Activated CD4-positive, alpha-beta T cell treated with anti-CD3 and anti-CD28 coated beads for 4 hours (primary cell): ENCODE data around the gene RGS6.

Experiments used
- DNase-seq, 2 donors: peaks; one replicate each; pipeline ENCODE4 v3.0.0-alpha.2; 2020

Gene RGS6

DNA sequence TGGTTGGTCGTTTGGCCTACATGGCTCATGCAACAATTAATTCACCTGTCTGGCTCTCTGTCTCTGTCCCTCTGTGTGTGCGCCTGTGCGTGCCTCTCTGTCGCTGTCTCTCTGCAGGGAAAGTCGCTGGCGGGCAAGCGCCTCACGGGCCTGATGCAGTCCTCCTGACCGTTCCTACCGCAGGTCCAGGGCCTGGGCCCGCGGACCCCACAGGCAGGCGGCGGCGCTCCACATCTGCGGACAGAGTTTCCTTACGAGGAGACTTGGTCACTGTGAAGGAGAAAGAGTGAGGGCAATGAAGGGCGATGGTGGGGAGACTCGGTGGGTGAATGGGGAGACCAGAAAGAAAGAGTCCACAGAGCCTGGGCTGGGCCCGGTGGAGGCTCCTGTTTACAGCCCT is 630.1 kb downstream of the RGS6 start:
- DNase-seq = no peak

- DNase-seq = no peak
These were observed 631.4 kb downstream of the RGS6 start for GRCh38 chr14:72563676-72564075.

DNA sequence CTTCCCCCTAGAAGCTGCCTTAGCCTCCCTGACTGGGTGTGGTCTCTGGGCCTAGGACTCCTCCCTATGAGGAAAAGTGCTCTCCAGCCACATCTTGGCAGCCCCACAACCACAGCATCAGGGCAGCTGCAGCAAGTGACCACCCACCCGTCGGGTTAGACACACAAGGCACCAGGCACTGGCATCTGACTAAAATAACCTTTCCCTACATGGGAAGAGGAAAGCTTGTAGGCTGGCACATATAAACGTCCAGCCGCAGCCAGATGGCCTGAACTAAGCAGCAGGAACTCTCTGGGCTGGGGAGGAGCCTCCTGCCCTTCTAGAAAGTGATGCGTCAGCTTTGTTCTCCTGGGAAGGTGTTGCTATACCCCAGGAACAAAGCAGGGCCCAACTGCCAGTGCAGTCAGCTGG is 632.9 kb downstream of the RGS6 start:
- DNase-seq = no peak

DNA sequence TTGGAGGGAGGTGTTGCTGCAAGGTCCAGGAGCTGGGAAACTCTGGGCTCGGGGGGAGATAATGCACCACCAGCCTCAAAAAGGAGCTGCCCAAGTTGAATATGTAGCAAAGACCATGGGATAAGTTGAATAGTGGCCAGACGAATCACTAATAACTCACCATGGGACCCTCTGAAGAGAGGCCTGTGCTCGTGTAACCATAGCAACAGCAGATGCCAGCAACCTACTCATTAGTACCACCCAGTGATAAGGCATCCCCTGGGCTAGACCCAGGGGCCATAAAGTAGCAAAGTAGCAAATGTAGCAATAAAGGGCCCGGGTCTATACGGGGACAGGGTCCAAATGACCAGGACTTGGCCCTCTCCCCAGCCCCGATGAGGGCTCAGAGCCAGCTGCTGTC is 633.7 kb downstream of the RGS6 start:
- DNase-seq = no peak

- DNase-seq = no peak
These were observed 635.0 kb downstream of the RGS6 start for GRCh38 chr14:72567226-72567625.

DNA sequence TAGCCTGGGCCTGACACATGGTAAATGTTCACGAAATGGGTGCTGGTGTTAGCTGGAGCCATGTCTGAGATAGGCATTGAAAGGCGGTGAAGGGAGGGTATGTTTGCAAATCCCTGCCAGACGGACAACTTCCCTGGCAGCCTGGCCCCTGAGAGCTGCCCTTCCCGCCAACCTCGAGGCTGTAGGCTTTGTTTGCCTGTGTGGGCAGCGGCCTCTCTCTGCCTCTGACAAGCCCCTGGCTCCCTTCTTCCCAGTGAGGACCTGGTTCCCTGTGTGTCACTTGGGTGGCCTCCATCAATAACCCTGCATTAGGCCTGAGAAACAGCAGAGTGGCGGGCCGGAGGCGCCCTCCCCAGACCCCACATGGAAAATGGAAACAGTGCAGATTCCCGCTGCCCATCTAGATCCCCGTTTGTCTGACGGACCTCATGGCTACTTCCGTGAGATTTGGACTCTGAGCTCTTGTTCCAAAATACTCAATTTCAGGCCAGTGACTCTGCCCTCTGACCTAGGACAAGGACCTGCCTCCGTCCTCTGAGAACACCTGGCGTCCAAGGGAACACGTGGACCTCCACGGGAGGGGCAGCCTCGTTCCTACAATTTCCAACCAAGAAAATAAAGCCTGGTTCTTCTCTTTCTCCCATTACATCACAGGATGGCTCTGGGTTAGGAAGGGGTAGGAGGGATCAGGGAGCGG is 636.2 kb downstream of the RGS6 start:
- no peak for DNase-seq

DNA sequence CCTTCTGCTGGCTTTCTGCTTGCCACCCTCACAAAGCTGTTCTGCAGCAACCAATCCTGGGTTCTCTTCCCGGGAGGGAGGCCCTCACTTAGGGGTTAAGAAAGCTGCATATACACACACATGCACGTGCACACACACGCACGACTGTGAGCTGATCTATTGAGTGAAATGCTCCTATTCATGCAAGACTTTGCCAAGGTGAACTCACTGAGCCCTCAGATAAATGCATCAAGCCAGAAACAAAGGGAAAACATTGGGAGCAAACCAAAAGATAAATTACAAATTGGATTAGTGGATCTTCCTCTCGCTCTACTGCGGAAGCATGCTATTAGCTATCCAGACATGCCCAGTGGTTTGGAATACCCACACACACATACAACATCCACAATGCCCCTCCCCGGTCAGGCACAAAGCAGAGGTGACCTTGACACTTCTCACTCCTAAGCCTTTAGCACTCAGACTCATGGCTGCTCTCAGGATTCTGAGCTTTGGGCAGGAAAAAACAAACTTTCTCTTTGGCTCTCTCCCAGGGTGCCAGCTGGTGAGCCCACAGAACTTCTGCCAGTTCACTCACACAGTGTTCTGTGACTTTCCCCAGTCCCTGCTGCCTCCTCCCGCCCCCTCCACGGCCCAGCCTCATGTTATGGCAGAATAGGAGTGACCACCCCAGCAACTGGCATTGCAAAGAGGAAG is 641.6 kb downstream of the RGS6 start:
- DNase-seq = no peak

DNA sequence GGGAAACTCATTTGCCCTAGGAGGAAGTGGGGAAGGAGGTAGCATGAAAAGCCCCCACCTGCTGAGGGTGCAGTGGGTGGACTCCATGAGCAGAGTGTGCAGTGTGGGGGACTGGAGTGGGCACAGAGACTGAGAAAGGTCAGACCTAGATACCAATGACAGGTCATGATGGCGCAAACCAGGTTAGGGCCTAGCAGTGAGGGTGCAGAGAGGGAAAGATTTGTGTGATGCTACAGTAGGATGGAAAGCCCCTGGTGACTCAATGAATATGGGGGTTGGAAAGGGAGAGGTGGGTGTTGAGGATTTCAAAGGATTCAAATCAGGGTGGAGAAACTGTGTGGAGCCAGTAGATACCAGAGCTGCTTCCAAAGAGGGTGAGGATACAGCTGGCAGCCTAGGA is 642.5 kb downstream of the RGS6 start:
- DNase-seq = no peak

DNA sequence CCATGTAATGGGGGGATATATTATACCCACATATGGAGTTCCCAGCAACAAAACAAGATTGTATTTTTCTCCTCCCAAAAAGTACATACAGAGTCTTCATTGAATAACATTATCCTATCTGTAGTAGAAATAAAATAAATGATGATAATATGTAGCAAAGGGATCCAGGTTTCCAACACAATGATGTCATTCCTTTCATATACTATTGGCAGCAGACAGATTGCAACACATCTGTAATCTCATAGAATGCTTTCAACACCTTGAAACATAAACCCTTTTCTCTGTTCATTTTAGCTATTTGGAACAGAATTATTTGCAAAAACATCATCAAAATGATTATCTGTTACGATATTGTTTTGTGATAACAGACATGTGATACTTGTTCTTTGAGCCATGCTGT is 644.0 kb downstream of the RGS6 start:
- no peak for DNase-seq

DNA sequence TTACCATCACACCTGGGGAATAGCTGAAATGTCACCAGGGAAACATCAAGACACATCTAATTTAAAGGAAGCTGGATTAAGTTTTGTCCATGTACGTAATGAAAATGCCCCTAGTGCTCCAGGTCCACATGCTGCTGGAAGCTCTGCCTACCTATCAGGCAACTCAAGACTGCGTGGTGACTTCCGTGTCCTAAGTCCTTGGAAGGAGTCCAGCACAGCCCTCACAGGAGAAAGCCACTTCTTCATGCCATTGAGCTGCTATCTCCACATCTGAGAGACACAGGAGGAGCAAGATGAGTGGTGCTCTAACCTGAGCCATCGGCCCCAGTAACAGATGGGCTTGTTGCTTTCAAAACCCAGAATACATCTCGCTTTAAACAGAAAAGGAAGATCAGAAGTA is 645.3 kb downstream of the RGS6 start:
- DNase-seq = no peak

GRCh38 chr14:72578514-72578913 is 646.3 kb downstream of the RGS6 start:
- DNase-seq = no peak

GRCh38 chr14:72582582-72582981 is 650.4 kb downstream of the RGS6 start:
- no peak for DNase-seq

DNA sequence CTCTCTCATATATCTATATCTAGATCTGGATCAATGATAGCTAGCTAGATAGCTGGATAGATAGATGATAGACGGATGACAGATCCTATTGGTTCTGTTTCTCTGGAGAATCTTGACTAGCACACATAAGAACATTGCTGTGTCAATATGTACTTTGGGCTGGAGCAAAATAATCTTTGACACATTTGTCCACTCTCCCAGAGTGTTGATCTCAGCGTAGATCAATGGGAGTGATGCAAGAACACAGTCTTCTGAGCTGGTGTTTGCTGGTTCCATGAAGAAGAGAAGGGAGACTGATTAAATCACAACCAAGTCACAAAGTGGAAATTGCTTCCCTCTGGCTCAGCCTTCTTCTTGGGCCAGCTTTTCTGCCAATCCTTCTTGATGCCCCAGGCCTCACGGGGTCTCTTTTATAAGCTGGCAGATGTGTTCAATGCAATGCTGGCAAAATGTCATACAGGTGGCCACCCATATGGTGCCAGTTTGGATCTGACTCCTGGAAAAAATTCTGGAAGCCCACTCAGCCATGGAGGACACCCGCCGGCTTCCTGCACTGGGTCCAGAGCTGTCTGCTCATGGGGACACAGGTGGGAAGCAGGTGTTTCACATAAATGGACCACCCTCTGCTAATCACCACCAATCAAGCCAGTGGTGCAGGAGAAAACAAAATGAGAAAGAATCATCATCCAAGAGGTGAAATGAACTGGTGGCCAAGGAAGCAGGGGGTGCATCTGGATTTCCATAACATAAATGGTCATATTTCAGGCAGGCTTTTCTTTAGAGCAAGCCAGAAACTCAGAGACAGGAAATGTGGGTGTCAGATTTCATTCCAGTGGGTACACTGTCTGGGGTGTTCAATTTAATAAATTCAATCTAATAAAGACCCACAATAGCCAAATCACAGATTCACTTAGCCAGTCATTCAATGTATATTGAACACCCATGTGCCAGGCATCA is 651.4 kb downstream of the RGS6 start:
- DNase-seq = no peak

DNA sequence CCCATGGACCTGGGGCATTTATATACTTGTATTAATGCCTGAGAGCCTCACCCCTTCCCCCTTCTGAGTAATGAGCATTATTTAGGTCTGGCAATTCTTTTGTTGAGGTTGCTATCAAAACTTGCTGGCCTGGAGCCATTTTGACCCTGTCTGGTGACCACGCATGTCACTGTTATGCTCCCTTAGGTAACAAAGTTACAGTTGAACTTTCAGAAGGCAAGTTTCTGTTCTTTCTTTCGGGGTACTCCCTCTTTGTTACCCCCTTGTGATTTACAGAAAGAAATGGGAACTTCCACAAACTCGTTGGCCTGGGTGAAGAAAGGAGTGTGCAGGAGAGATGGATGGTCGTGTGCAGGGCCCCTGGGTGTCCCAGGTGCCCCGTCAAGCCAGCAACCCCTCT is 656.3 kb downstream of the RGS6 start:
- no peak for DNase-seq

- no peak for DNase-seq
These were observed 657.4 kb downstream of the RGS6 start for GRCh38 chr14:72589652-72590051.

GRCh38 chr14:72590577-72590976 is 658.3 kb downstream of the RGS6 start:
- DNase-seq = peak in 1 of 2 donors; percentile 18

DNA sequence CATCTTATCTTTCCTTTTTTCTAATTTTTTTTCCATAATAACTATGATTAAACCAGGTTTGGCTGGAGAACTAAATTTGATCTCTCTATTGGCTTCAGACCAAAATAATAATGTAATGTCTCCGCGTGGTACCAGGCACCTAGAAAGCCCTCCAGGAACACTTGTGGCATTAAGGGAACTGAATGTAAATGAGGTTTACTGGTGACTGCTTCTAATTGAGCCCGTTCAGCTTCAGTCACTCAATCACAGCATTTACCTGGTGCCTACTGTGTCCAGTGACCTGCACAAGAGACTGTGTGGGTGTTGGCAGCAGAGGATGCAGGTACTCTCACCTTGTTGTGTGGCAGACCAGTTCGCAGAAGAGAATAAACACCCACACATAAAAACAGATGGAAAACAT is 659.2 kb downstream of the RGS6 start:
- no peak for DNase-seq

DNA sequence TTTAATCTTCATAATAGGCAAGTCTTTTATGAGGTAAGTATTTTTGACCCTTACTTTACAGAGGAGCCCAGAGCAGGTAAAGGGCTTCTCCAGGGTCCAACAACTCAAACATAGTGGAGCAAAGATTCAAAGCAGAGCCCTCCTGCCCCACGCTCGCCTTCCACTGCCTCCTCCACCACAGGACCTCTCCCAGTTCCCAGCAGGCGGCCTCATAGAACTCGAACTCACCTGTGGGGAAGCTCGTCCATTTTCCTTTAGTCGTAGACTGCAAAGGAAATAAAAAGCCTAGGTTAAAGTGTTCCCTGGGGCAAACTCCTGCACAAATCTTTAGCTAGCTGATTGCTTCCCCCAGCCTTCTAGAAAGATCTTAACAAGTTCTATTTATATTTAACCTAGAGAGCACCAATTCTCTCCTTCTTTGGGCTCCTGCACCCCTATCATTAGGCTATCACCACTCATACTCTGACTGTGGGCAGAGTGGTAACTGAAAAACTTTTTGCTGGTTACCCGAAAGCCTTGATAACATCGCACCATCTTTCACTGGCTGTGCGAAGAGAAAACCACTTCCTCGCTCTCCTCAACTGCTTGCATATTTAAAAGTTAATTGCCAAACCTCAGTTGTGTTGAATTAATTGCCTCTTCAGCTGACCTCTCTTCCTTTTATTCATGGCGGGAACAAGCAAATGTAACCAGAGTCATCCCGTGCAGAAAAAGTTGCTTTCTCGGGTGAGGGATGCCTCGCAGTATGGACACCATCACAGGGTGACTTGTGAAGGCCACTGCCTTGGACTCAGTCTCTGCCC is 662.1 kb downstream of the RGS6 start:
- DNase-seq = peak in 1 of 2 donors; percentile 16

GRCh38 chr14:72595152-72595862 is 663.1 kb downstream of the RGS6 start:
- DNase-seq = no peak

DNA sequence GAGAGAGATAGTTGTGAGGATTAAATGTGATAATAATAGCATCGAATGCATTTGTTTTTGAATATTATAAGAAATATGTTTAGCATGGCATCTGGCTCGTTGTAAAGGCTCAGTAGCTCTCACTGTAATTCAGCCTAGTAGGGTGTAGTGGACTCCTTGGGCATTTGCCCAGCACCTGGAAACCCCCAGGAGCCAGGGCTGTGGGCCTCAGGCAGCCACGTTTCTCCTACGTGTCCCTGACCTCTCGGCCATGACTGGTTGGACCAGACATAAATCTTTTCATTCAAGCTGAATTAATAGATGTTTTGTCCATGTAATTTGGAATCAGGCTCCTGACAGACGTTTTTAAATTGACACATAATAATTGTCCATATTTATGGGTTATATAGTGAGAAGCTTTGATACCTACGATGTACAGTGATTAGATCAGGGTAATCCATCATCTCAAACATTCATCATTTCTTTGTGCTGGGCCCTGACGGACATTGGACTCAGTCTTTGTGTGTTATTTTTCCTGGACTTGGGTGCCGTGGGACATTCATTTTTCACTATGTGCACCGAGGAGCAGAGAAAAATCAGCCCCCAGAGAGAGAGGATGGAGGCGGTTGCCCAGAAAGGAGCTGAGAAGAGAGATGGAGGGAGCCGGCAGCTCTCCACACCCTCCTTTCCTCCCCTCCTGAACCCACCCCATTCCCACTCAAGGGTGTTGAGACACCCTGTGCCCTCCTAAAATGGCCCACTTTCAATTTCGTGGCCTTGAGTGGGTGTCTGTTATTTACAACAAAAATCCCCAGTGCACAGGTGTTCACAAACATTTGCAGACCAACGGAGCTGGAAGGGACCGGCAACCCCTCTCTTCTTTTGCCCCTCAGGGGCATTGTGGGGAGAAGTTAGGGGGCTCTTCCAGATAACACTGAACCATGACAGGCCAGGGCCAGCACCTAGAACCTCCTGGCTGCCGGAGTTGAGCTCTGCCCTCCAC is 665.3 kb downstream of the RGS6 start:
- DNase-seq = no peak

GRCh38 chr14:72598306-72598705 is 666.1 kb downstream of the RGS6 start:
- no peak for DNase-seq
